B cell (primary cell): ENCODE results near the gene CENPF. TPM values are rescaled to one million over a fixed set of nuclear protein-coding genes. Genes with fewer than 3 reads are reported as not detected.

Source experiments
- ATAC-seq: fragments of 200-7000 bp; cut with Tn5 transposase; one replicate; pipeline ENCODE4 v1.10.0; 2021; ENCODE audit warnings: low read depth, mild to moderate bottlenecking, moderate number of reproducible peaks, moderate library complexity
- CTCF ChIA-PET: fragments of 350-600 bp; sonication (Branson Sonifier 250); formaldehyde crosslinking; loops from one replicate; lab custom pipeline; 2021; ENCODE audit warnings: antibody characterized with exemption, inconsistent platforms; lab: Charles Lee
- POLR2A ChIA-PET: fragments of 350-600 bp; sonication (Branson Sonifier 250); formaldehyde crosslinking; loops from one replicate; lab custom pipeline; 2021; ENCODE audit warnings: antibody characterized with exemption; lab: Charles Lee
- DNase-seq: peaks from one replicate; pipeline ENCODE4 v3.0.0; 2013
- H2AFZ ChIP-seq: 2 replicates; pipeline ENCODE4 v1.6.1; 2012; ENCODE audit warnings: mild to moderate bottlenecking, low read depth, low read length; ENCODE audit not compliant: insufficient read depth, poor library complexity, severe bottlenecking
- H3K27ac ChIP-seq, 2 donors: 1 replicate in 1 of 2; 2 replicates in 1 of 2; pipeline ENCODE4 v1.5.1; 2012 to 2013; ENCODE audit warnings: low read length in 2 of 2, mild to moderate bottlenecking in 2 of 2, moderate library complexity in 1 of 2
- H3K27me3 ChIP-seq, 4 experiments: fragments of 200-600 bp in 1 of 4; sonication (generic) in 1 of 4; replicated peaks in 1 of 4; 1 replicate in 2 of 4; 2 replicates in 2 of 4; pipeline versions ENCODE4 v1.6.1 to v1.7.0; 2013 to 2016; ENCODE audit warnings: low read length in 3 of 4, mild to moderate bottlenecking in 2 of 4, mixed read lengths in 1 of 4, moderate library complexity in 1 of 4; ENCODE audit not compliant: insufficient read depth in 4 of 4, control insufficient read depth in 3 of 4; ENCODE audit errors: control extremely low read depth in 1 of 4
- H3K36me3 ChIP-seq, 2 experiments: replicated peaks in 1 of 2; 1 replicate in 1 of 2; 2 replicates in 1 of 2; pipeline versions ENCODE4 v1.6.1 to v1.7.1; 2013; ENCODE audit warnings: low read length in 1 of 2; ENCODE audit not compliant: insufficient read depth in 2 of 2, control insufficient read depth in 1 of 2; ENCODE audit errors: control extremely low read depth in 1 of 2, extremely low read depth in 1 of 2
- H3K4me1 ChIP-seq, 2 donors: fragments of 200-600 bp in 1 of 2; sonication (generic) in 1 of 2; 1 replicate in 1 of 2; 2 replicates in 1 of 2; pipeline versions ENCODE4 v1.5.1 to v1.6.1; 2013 to 2017; ENCODE audit warnings: low read length in 2 of 2; ENCODE audit not compliant: control insufficient read depth in 2 of 2, insufficient read depth in 2 of 2
- H3K4me2 ChIP-seq: replicated peaks from 2 replicates; pipeline ENCODE3; 2012; ENCODE audit warnings: mild to moderate bottlenecking, low read depth, low read length; ENCODE audit not compliant: poor library complexity, severe bottlenecking
- H3K4me3 ChIP-seq, 5 experiments: fragments of 200-600 bp in 1 of 5; sonication (generic) in 1 of 5; 1 replicate in 3 of 5; 2 replicates in 2 of 5; pipeline versions ENCODE4 v1.5.1 to v1.7.0; 2011 to 2016; ENCODE audit warnings: low read length in 4 of 5, mild to moderate bottlenecking in 4 of 5, low read depth in 2 of 5, control low read depth in 1 of 5, moderate library complexity in 1 of 5; ENCODE audit not compliant: insufficient read depth in 1 of 5; ENCODE audit errors: control extremely low read depth in 1 of 5, extremely low read depth in 1 of 5
- H3K79me2 ChIP-seq: fragments of 200-600 bp; sonication (generic); one replicate; pipeline ENCODE4 v1.6.0; 2016; ENCODE audit warnings: low read length; ENCODE audit not compliant: control insufficient read depth, insufficient read depth
- H3K9ac ChIP-seq: fragments of 200-600 bp; sonication (generic); 2 replicates; pipeline ENCODE4 v1.6.1; 2017; ENCODE audit warnings: mild to moderate bottlenecking, low read length, moderate library complexity
- H3K9me3 ChIP-seq, 3 donors: one replicate each; pipeline versions ENCODE4 v1.6.1 to v1.7.1; 2013; ENCODE audit warnings: low read length in 2 of 3; ENCODE audit not compliant: control insufficient read depth in 2 of 3, insufficient read depth in 1 of 3; ENCODE audit errors: control extremely low read depth in 1 of 3
- H4K20me1 ChIP-seq: 2 replicates; pipeline ENCODE4 v1.6.0; 2012; ENCODE audit warnings: mild to moderate bottlenecking, low read length; ENCODE audit not compliant: insufficient read depth, control insufficient read depth, poor library complexity, severe bottlenecking
- H3K27ac Mint-ChIP-seq: one replicate; pipeline ENCODE4 v1.8.0; 2021; ENCODE audit warnings: mixed read lengths
- H3K27me3 Mint-ChIP-seq: one replicate; pipeline ENCODE4 v1.8.0; 2021; ENCODE audit warnings: mixed read lengths
- H3K4me1 Mint-ChIP-seq: one replicate; pipeline ENCODE4 v1.8.0; 2021; ENCODE audit warnings: mixed read lengths
- H3K4me3 Mint-ChIP-seq: one replicate; pipeline ENCODE4 v1.8.0; 2021; ENCODE audit warnings: mixed read lengths
- H3K9me3 Mint-ChIP-seq: one replicate; pipeline ENCODE4 v1.8.0; 2022; ENCODE audit warnings: mixed read lengths; ENCODE audit not compliant: insufficient read depth
- EZH2 ChIP-seq: IDR thresholded peaks from 2 replicates; pipeline ENCODE4 v1.6.1; 2012; ENCODE audit warnings: borderline replicate concordance, low read depth, mild to moderate bottlenecking, moderate library complexity, low read length; ENCODE audit not compliant: insufficient read depth, poor library complexity, severe bottlenecking
- WGBS: methylation state at CpG from one replicate; pipeline ENCODE4 v1.1.5; 2013; ENCODE audit warnings: missing lambda C conversion rate; ENCODE audit not compliant: insufficient coverage; 5-methylcytosine and 5-hydroxymethylcytosine counted together
- intact Hi-C: fragments of 100-400 bp; cut with micrococcal nuclease; formaldehyde crosslinking; loops from one replicate; pipeline ENCODE4 v1.10.0; 2022
- polyA plus RNA-seq: library from polyadenylated mRNA; depleted of rRNA; stranded (reverse); fragments of >200 nt; gene quantifications from 2 replicates; pipeline ENCODE4 v1.2.3, GENCODE V29; 2012
- total RNA-seq, 2 donors: library from RNA; stranded (reverse); fragments of 120-200 nt in 1 of 2; gene quantifications; 1 replicate in 1 of 2; 2 replicates in 1 of 2; pipeline versions ENCODE4 v1.2.3 to v1.2.4, GENCODE V29; 2013 to 2022
- TF ChIP-seq, protein P1 (sequence below): fragments of 200-600 bp; IDR thresholded peaks from one replicate; pipeline ENCODE4 v1.8.0; 2022; ENCODE audit warnings: antibody characterized with exemption, mild to moderate bottlenecking

Gene CENPF
- total and polyA plus RNA-seq, 2 donors (not counting 1 experiment from before 2014, with no cell fraction given): 0.12 to 3.0 TPM

DNA sequence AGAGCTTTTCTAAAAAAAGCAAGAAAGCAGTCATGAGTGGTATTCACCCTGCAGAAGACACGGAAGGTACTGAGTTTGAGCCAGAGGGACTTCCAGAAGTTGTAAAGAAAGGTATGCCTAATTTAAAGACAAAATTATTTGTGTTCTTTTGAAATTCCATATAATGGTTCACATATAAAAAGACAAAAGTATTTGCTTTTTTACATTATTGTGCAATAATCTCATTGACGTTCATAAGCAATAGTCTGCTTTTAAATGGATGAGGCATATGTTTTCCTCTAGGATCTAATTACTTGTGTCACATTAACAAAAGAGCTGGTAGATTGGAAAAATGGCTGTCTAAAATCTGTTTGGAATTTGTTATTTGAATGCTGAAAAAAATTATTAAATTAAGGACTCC is 54.3 kb downstream of the CENPF start:
- Histone ChIP-seq H3K27me3 (no peaks in the 10 kb centered on the region), H2AFZ (no peak overlapping the region), H3K4me1 (no peaks in the 10 kb centered on the region), H3K4me3 (no peak overlapping the region), H3K9me3 (no peaks in the 10 kb centered on the region), H4K20me1 (no peaks in the 10 kb centered on the region), H3K27ac (no peak overlapping the region), H3K4me2 (no peak overlapping the region), H3K36me3 (no peaks in the 10 kb centered on the region), H3K79me2 (no peaks in the 10 kb centered on the region), H3K9ac (no peak overlapping the region)
- POLR2A ChIA-PET: no interaction called here
- Mint-ChIP-seq H3K27me3 (no peaks in the 10 kb centered on the region), H3K27ac (no peak overlapping the region), H3K9me3 (no peaks in the 10 kb centered on the region), H3K4me1 (no peaks in the 10 kb centered on the region), H3K4me3 (no peak overlapping the region)
- TF ChIP-seq, protein P1, sequence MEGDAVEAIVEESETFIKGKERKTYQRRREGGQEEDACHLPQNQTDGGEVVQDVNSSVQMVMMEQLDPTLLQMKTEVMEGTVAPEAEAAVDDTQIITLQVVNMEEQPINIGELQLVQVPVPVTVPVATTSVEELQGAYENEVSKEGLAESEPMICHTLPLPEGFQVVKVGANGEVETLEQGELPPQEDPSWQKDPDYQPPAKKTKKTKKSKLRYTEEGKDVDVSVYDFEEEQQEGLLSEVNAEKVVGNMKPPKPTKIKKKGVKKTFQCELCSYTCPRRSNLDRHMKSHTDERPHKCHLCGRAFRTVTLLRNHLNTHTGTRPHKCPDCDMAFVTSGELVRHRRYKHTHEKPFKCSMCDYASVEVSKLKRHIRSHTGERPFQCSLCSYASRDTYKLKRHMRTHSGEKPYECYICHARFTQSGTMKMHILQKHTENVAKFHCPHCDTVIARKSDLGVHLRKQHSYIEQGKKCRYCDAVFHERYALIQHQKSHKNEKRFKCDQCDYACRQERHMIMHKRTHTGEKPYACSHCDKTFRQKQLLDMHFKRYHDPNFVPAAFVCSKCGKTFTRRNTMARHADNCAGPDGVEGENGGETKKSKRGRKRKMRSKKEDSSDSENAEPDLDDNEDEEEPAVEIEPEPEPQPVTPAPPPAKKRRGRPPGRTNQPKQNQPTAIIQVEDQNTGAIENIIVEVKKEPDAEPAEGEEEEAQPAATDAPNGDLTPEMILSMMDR: no peak
- no peak for TF ChIP-seq EZH2
- intact Hi-C loops: no loop called here
- ATAC-seq (no peak), DNase-seq (no peak)
- CTCF ChIA-PET: no interaction called here
- no CpG with 5 or more reads among the region's 2 CpGs for WGBS

DNA sequence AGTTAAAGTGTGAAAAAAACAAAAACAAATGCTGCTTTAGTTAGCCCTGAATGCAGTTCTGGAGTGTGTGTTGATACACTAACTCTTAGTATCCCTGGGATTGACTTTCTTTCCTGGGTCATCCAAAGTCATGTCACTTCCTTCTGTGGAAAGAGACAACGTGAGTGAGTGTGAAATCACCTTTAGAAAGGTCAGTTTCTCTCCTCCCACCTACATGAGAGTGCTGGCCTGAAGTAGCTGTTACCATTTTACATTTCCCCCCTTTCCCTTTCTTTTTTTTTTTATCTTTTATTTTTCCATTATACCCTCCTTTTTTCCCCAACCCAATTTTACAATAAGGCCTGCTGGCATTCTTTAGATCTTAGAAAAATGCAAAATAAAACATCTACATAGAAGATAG is 55.2 kb downstream of the CENPF start:
- H3K27ac ChIP-seq: no peak overlapping the region
- intact Hi-C loops: no loop called here
- ChIA-PET POLR2A (no interaction called here), CTCF (no interaction called here)
- Mint-ChIP-seq H3K9me3 (no peaks in the 10 kb centered on the region), H3K4me1 (no peaks in the 10 kb centered on the region), H3K4me3 (no peak overlapping the region), H3K27me3 (no peaks in the 10 kb centered on the region), H3K27ac (no peak overlapping the region)
- no peaks in the 10 kb centered on the region for H4K20me1 ChIP-seq
- no peaks in the 10 kb centered on the region for H3K79me2 ChIP-seq
- no peaks in the 10 kb centered on the region for H3K4me1 ChIP-seq
- WGBS: no CpG with 5 or more reads among the region's 1 CpG
- no peak overlapping the region for H3K9ac ChIP-seq
- DNase-seq (no peak), ATAC-seq (no peak)
- TF ChIP-seq, protein P1: no peak
- TF ChIP-seq EZH2: no peak
- no peak overlapping the region for H3K4me2 ChIP-seq
- H3K9me3 ChIP-seq: no peaks in the 10 kb centered on the region
- no peak overlapping the region for H2AFZ ChIP-seq
- no peaks in the 10 kb centered on the region for H3K27me3 ChIP-seq
- no peak overlapping the region for H3K4me3 ChIP-seq
- H3K36me3 ChIP-seq: no peaks in the 10 kb centered on the region
